Aorta (tissue), 5 donors: ENCODE data around the gene STOX2. TPM values are rescaled to one million over a fixed set of nuclear protein-coding genes. Genes with fewer than 3 reads are reported as not detected.

Source experiments
- ATAC-seq: fragments of 200-7000 bp; cut with Tn5 transposase; one replicate; pipeline ENCODE4 v1.9.1; 2022; ENCODE audit warnings: moderate library complexity; ENCODE audit not compliant: low FRiP score
- DNase-seq, 2 donors: peaks; one replicate each; pipeline ENCODE4 v3.0.0-alpha.2; 2020
- H3K27ac ChIP-seq, 2 donors: one replicate each; pipeline ENCODE4 v1.5.1; 2013; ENCODE audit warnings: low read length in 2 of 2, mild to moderate bottlenecking in 2 of 2, moderate library complexity in 2 of 2, control low read depth in 1 of 2, inconsistent platforms in 1 of 2, low read depth in 1 of 2
- H3K27me3 ChIP-seq, 2 donors: one replicate each; pipeline ENCODE4 v1.6.1; 2013; ENCODE audit warnings: control low read depth in 1 of 2, low read length in 1 of 2, mild to moderate bottlenecking in 1 of 2, moderate library complexity in 1 of 2; ENCODE audit not compliant: insufficient read depth in 2 of 2, control insufficient read depth in 1 of 2
- H3K36me3 ChIP-seq, 2 donors: one replicate each; pipeline ENCODE4 v1.6.1; 2013; ENCODE audit warnings: control low read depth in 1 of 2, low read length in 1 of 2, mild to moderate bottlenecking in 1 of 2; ENCODE audit not compliant: insufficient read depth in 2 of 2, control insufficient read depth in 1 of 2
- H3K4me1 ChIP-seq, 2 donors: one replicate each; pipeline ENCODE4 v1.6.1; 2013; ENCODE audit warnings: low read length in 2 of 2, control low read depth in 1 of 2, mild to moderate bottlenecking in 1 of 2, moderate library complexity in 1 of 2; ENCODE audit not compliant: insufficient read depth in 2 of 2, control insufficient read depth in 1 of 2
- H3K4me3 ChIP-seq, 2 donors: one replicate each; pipeline ENCODE4 v1.5.1; 2013; ENCODE audit warnings: low read length in 2 of 2, control low read depth in 1 of 2, mild to moderate bottlenecking in 1 of 2
- H3K9me3 ChIP-seq: one replicate; pipeline ENCODE4 v1.6.1; 2013; ENCODE audit warnings: mild to moderate bottlenecking, low read length; ENCODE audit not compliant: control insufficient read depth
- WGBS, 2 donors: extraction: QIAGEN DNeasy Blood & Tissue Kit; methylation state at CpG; one replicate each; pipeline ENCODE4 v1.1.7; 2013; 5-methylcytosine and 5-hydroxymethylcytosine counted together
- intact Hi-C, 2 donors: fragments of 100-400 bp; cut with DNase I; formaldehyde crosslinking; loops; one replicate each; pipeline versions ENCODE4 v1.14.2 to v1.15.0; 2022
- polyA plus RNA-seq, 2 donors: library from polyadenylated mRNA; stranded (reverse); fragments of 200-250 nt; gene quantifications; one replicate each; pipeline ENCODE4 v1.2.3, GENCODE V29; 2013
- total RNA-seq, 2 donors: library from RNA; stranded (reverse); fragmentation: NEBNext Ultra II Directional; extraction: Animal tissue kit (Norgen Biotek cat#: 25700); gene quantifications; one replicate each; pipeline ENCODE4 v1.2.1, GENCODE V29; 2021
- donor health status: healthy with polysubstance abuse.
- donor health status: Bipolar disorder and iron deficiency.
- donor health status: DM: no; HTN: no; CAD: no.
- donor health status: DM: no; HTN: no; CAD: no.
- donor health status: DM: yes; HTN: yes; CAD: no.

STOX2 gene
- total and polyA plus RNA-seq, 4 donors: 0.13 to 10.9 (median 3.1) TPM

GRCh38 chr4:183919141-183919540 lies 14.0 kb downstream of the STOX2 start:
- 65 to 68% methylated on average over 12 of the region's 12 CpGs for WGBS, 2 donors
- no peaks in the 10 kb centered on the region for H3K36me3 ChIP-seq
- H3K27me3 ChIP-seq: no peaks in the 10 kb centered on the region
- no peak overlapping the region for H3K4me3 ChIP-seq
- no peak overlapping the region for H3K27ac ChIP-seq
- intact Hi-C loops: no loop called here
- DNase-seq: no peak
- no peak for ATAC-seq
- no peaks in the 10 kb centered on the region for H3K4me1 ChIP-seq
- no peaks in the 10 kb centered on the region for H3K9me3 ChIP-seq

GRCh38 chr4:183920512-183920911 lies 15.4 kb downstream of the STOX2 start:
- H3K36me3 ChIP-seq: no peaks in the 10 kb centered on the region
- ATAC-seq (no peak), DNase-seq (no peak)
- H3K4me3 ChIP-seq: no peak overlapping the region
- WGBS, 2 donors: 56 to 63% methylated on average over 3 of the region's 3 CpGs
- intact Hi-C loops: no loop called here
- H3K27ac ChIP-seq: no peak overlapping the region
- H3K9me3 ChIP-seq: no peaks in the 10 kb centered on the region
- no peaks in the 10 kb centered on the region for H3K27me3 ChIP-seq
- no peaks in the 10 kb centered on the region for H3K4me1 ChIP-seq

- intact Hi-C loops: no loop called here
- no peak overlapping the region for H3K4me3 ChIP-seq
- H3K27me3 ChIP-seq: no peaks in the 10 kb centered on the region
- DNase-seq: no peak
- no peaks in the 10 kb centered on the region for H3K4me1 ChIP-seq
- no peak overlapping the region for H3K27ac ChIP-seq
- WGBS, 2 donors: 83 to 90% methylated on average over 2 of the region's 2 CpGs
- no peaks in the 10 kb centered on the region for H3K36me3 ChIP-seq
- ATAC-seq: no peak
- H3K9me3 ChIP-seq: no peaks in the 10 kb centered on the region
Measured at GRCh38 chr4:183921335-183921734, 16.2 kb downstream of the STOX2 start.

GRCh38 chr4:183924362-183925044 lies 19.4 kb downstream of the STOX2 start:
- Histone ChIP-seq H3K4me3 (no peak overlapping the region), H3K27ac (no peak overlapping the region), H3K4me1 (no peaks in the 10 kb centered on the region), H3K36me3 (no peaks in the 10 kb centered on the region), H3K27me3 (no peaks in the 10 kb centered on the region), H3K9me3 (no peaks in the 10 kb centered on the region)
- no peak for ATAC-seq
- DNase-seq: no peak
- 93 to 96% methylated on average over 12 of the region's 12 CpGs for WGBS, 2 donors
- intact Hi-C loops: no loop called here

- no peaks in the 10 kb centered on the region for H3K9me3 ChIP-seq
- H3K27me3 ChIP-seq: no peaks in the 10 kb centered on the region
- no peak overlapping the region for H3K4me3 ChIP-seq
- intact Hi-C loops: no loop called here
- no peak overlapping the region for H3K27ac ChIP-seq
- ATAC-seq (no peak), DNase-seq (no peak)
- WGBS, 2 donors: 80 to 82% methylated on average over 5 of the region's 5 CpGs
- no peaks in the 10 kb centered on the region for H3K36me3 ChIP-seq
- no peaks in the 10 kb centered on the region for H3K4me1 ChIP-seq
Measured at GRCh38 chr4:183926950-183927349, 21.8 kb downstream of the STOX2 start.

- ATAC-seq (no peak), DNase-seq (no peak)
- 75 to 79% methylated on average over 3 of the region's 3 CpGs for WGBS, 2 donors
Measured at GRCh38 chr4:183932576-183932975, 27.5 kb downstream of the STOX2 start.

GRCh38 chr4:183934761-183935160 lies 29.7 kb downstream of the STOX2 start:
- intact Hi-C loops: no loop called here
- Histone ChIP-seq H3K27ac (no peak overlapping the region), H3K27me3 (no peaks in the 10 kb centered on the region), H3K9me3 (no peaks in the 10 kb centered on the region), H3K4me1 (no peaks in the 10 kb centered on the region), H3K4me3 (no peak overlapping the region), H3K36me3 (no peaks in the 10 kb centered on the region)
- WGBS, 2 donors: 96 to 99% methylated on average over 6 of the region's 6 CpGs
- no peak for ATAC-seq
- DNase-seq: no peak

More at GRCh38 chr4:183932576-183932975, 27.5 kb downstream of the STOX2 start:
- Histone ChIP-seq H3K27ac (no peak overlapping the region), H3K4me3 (no peak overlapping the region), H3K36me3 (no peaks in the 10 kb centered on the region), H3K4me1 (no peaks in the 10 kb centered on the region), H3K27me3 (no peaks in the 10 kb centered on the region), H3K9me3 (no peaks in the 10 kb centered on the region)
- intact Hi-C loops: no loop called here

GRCh38 chr4:183935355-183936005 lies 30.4 kb downstream of the STOX2 start:
- Histone ChIP-seq H3K27ac (no peak overlapping the region), H3K4me1 (no peaks in the 10 kb centered on the region), H3K36me3 (no peaks in the 10 kb centered on the region), H3K9me3 (no peaks in the 10 kb centered on the region), H3K4me3 (no peak overlapping the region), H3K27me3 (no peaks in the 10 kb centered on the region)
- ATAC-seq (no peak), DNase-seq (no peak)
- intact Hi-C loops: no loop called here
- 81 to 88% methylated on average over 2 of the region's 2 CpGs for WGBS, 2 donors

GRCh38 chr4:183936047-183936446 lies 30.9 kb downstream of the STOX2 start:
- Histone ChIP-seq H3K4me3 (no peak overlapping the region), H3K27me3 (no peaks in the 10 kb centered on the region), H3K36me3 (no peaks in the 10 kb centered on the region), H3K4me1 (no peaks in the 10 kb centered on the region), H3K9me3 (no peaks in the 10 kb centered on the region), H3K27ac (no peak overlapping the region)
- intact Hi-C loops: no loop called here
- WGBS, 2 donors: 60 to 64% methylated on average over 6 of the region's 6 CpGs
- no peak for DNase-seq
- ATAC-seq: no peak
